MM.1S (cell line): ENCODE results near the gene NSUN6.

ENCODE experiments used
- EZH2 ChIP-seq: fragments of 300-600 bp; sonication (generic); optimal IDR thresholded peaks from 2 replicates; pipeline ENCODE3; 2017; ENCODE audit warnings: low read depth, mild to moderate bottlenecking, antibody characterized with exemption, low read length, mixed read lengths
- EZH2phosphoT487 ChIP-seq: fragments of 300-600 bp; sonication (generic); IDR thresholded peaks from 2 replicates; pipeline ENCODE4 v1.6.1; 2018; ENCODE audit warnings: antibody characterized with exemption, low read length
- TF ChIP-seq, protein P1 (sequence below): fragments of 300-600 bp; sonication (generic); IDR thresholded peaks from 2 replicates; pipeline ENCODE4 v1.5.1; 2016; ENCODE audit warnings: antibody characterized with exemption, low read length, mixed read lengths

DNA sequence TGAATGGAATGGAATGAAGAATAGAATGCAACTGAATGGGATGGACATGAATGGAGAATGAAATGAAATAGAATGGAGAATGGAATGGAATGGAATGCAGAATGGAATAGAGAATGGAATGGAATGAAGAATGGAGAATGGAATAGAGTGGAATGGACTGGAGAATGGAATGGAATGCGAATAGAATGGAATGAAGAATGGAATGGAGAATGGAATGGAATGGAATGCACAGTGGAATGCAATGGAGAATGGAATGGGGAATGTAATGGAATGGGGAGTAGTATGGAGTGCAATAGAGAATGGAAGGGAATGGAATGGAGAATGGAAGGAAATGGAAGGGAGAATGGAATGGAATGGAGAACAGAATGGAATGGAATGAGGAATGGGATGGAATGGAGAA lies 93.4 kb downstream of the NSUN6 start:
- TF ChIP-seq EZH2, result no peak
- TF ChIP-seq, protein P1, sequence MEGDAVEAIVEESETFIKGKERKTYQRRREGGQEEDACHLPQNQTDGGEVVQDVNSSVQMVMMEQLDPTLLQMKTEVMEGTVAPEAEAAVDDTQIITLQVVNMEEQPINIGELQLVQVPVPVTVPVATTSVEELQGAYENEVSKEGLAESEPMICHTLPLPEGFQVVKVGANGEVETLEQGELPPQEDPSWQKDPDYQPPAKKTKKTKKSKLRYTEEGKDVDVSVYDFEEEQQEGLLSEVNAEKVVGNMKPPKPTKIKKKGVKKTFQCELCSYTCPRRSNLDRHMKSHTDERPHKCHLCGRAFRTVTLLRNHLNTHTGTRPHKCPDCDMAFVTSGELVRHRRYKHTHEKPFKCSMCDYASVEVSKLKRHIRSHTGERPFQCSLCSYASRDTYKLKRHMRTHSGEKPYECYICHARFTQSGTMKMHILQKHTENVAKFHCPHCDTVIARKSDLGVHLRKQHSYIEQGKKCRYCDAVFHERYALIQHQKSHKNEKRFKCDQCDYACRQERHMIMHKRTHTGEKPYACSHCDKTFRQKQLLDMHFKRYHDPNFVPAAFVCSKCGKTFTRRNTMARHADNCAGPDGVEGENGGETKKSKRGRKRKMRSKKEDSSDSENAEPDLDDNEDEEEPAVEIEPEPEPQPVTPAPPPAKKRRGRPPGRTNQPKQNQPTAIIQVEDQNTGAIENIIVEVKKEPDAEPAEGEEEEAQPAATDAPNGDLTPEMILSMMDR, result no peak
- TF ChIP-seq EZH2phosphoT487, result no peak
